ENCODE measurements around the gene ZNF91.
"Not testable (repeated sequence)": the region's sequence is repeated elsewhere in the genome, so short reads cannot be mapped to it uniquely, and the experiment has no call there.

The ZNF91 gene

DNA sequence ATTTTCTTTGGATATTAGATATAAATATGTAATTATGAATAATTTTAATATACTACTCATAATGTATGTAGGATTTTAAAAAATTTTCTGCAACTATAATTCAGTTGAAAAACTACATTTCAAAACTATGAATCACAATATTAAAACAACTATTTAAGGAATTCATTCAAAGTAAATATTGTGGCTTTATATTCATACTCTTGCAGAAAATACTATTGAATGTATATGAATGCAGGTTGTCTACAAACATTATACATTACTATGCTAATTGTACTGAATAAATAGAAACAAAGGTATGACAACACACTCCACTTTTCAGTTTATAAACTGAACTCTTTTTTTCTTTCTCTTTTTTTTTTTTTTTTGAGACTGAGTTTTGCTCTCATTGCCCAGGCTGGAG is 14.2 kb downstream of the ZNF91 start:
- TF ChIP-seq, protein P1, sequence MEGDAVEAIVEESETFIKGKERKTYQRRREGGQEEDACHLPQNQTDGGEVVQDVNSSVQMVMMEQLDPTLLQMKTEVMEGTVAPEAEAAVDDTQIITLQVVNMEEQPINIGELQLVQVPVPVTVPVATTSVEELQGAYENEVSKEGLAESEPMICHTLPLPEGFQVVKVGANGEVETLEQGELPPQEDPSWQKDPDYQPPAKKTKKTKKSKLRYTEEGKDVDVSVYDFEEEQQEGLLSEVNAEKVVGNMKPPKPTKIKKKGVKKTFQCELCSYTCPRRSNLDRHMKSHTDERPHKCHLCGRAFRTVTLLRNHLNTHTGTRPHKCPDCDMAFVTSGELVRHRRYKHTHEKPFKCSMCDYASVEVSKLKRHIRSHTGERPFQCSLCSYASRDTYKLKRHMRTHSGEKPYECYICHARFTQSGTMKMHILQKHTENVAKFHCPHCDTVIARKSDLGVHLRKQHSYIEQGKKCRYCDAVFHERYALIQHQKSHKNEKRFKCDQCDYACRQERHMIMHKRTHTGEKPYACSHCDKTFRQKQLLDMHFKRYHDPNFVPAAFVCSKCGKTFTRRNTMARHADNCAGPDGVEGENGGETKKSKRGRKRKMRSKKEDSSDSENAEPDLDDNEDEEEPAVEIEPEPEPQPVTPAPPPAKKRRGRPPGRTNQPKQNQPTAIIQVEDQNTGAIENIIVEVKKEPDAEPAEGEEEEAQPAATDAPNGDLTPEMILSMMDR (conservative IDR thresholded peaks at IDR 0.05), result no peak
- no peak overlapping the region for H3K27ac ChIP-seq

DNA sequence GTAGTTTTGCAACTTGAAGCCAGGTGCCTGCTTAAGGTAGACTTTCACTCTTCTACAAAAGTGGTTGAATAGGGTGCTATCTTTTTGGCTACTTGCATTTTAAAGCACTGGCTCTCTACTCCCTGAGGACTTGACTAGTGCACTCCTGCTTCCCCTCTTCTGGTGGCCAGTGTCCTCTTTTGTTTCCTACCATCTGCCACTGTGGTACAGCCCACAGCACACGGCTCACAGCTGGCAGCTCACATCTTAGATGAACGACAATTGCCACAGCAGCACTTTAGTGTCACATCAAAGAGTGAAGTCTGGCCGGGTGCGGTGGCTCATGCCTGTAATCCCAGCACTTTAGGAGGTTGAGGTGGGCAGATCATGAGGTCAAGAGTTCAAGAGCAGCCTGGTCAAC is 15.6 kb downstream of the ZNF91 start:
- not testable (repeated sequence) for H3K27ac ChIP-seq

DNA sequence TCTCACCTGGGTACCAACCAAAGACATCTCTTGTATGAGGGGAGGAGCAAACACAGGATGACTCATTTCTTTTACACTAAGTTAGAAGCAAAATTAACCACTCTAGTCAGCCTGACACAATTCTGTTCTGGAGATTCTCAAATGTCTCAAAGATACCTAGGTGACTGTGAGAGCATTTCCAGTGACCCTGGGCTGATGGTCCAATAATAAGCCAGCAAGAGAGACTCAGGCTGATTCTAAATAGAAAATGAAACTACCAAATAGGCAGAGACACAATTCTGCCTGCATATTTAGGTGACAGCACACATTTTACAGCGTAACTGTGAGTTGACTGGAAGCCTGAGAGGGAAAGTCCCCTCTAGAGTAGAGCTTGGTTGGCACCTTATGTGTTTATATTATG is 16.3 kb downstream of the ZNF91 start:
- TF ChIP-seq, protein P1 (conservative IDR thresholded peaks at IDR 0.05), result no peak
- H3K27ac ChIP-seq, result no peak overlapping the region

DNA sequence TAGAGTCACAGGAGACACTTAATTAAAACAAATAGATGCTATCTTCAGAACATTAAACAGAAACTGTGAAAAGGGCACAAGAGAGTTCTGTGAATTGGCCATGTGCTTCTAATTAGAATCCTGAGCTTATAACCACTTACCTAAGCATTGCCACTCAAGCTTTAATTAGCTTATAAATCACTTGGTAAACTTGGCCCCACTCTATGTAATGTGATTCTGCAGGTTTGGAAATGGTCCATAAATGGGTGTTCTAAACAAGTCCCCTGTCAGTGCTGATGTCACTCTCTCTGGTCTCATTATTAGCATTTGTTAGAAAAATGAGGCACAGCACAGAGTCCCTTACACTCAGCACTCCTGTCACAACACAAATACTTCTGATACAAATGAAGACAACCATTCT is 18.0 kb downstream of the ZNF91 start:
- TF ChIP-seq, protein P1 (conservative IDR thresholded peaks at IDR 0.05), result no peak
- H3K27ac ChIP-seq, result no peak overlapping the region; the same call in 1 of the 2 replicates

DNA sequence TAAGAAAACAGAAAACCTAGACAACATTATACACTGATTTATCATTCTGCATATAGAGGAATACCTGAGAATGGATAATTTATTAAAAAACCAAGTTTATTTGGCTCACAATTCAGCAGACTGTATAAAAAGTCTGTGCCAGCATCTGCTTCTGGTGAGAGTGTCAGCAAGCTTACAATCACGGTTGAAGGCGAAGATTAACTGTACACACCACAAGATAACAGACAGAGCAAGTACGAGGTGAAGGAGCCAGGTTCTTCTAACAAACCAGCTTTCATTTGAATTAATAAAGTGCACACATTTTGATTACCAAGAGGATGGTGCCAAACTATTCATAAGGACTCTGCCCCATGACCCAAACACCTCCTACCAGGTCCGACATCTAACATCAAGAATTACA is 28.8 kb downstream of the ZNF91 start:
- TF ChIP-seq, protein P1 (conservative IDR thresholded peaks at IDR 0.05), result no peak
- H3K27ac ChIP-seq, result no peak overlapping the region

DNA sequence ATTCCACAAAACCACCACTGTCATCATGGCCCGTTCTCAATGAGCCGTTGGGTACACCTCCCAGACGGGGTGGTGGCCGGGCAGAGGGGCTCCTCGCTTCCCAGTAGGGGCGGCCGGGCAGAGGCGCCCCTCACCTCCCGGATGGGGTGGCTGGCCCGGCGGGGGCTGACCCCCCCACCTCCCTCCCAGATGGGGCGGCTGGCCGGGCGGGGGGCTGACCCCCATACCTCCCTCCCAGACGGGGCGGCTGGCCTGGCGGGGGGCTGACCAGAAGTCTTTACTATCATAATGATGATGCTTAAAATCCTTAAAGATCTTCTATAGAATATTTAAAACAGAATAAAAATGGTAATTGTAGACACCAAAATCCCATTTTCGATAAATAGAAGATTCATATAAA is 29.2 kb downstream of the ZNF91 start:
- H3K27ac ChIP-seq, result not testable (repeated sequence)

DNA sequence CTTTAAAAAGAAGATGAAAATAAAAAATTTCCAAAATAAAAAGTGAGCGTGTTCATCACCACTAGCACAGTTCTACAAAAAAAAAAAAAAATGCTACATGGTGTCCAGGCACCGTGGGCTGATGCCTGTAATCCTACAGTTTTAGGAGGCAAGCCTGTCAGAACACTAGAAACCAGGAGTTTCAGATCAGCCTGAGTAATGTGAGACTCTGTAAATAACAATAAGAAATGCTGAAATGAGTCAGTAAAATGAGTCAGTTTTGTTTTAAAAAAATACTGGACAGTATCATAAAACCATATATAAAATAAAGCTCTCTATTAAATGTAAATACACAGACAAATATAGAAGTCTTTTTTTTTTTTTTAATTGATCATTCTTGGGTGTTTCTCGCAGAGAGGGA is 30.0 kb downstream of the ZNF91 start:
- H3K27ac ChIP-seq, result no peak overlapping the region
- TF ChIP-seq, protein P1 (conservative IDR thresholded peaks at IDR 0.05), result no peak

DNA sequence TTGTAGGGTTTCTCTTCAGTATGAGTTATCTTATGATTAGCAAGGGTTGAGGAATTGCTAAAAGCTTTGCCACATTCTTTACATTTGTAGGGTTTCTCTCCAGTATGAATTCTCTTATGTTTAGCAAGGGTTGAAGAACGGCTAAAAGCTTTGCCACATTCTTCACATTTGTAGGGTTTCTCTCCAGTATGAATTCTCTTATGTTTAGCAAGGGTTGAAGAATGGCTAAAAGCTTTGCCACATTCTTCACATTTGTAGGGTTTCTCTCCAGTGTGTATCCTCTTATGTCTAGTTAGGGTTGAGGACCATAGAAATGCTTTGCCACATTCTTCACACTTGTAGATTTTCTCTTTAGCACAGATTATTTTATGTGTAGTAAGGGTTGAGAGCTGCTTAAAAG is 33.4 kb downstream of the ZNF91 start:
- not testable (repeated sequence) for H3K27ac ChIP-seq

DNA sequence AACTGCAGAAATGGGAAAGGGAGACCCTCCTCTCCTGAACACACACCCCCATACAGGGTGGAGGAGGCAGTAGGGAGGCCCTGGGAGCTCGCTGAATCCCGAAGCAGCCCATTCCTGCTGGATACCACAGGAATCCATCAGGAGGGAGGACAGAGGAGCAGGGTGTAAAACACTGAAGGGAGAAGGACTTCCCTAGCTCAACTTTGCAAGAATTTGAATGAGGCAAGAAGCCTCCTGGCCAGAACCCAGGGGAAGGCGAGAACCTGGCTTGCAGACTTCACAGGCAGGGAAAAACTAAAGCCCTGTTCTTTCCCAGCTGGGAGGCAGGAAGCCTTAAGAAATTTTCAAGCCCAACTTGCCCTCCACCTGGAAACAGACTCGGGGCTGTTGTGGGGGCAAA is 43.5 kb downstream of the ZNF91 start:
- TF ChIP-seq, protein P1 (conservative IDR thresholded peaks at IDR 0.05), result no peak
- H3K27ac ChIP-seq, result no peak overlapping the region

Measured in VCaP (cell line).